Endothelial cell of umbilical vein (primary cell): ENCODE results near the gene SCAI. TPM values are rescaled to one million over a fixed set of nuclear protein-coding genes. Genes with fewer than 3 reads are reported as not detected.

Experiments used
- BruUV-seq: library from RNA; stranded (reverse); fragments of 400-500 nt; replicated peaks from 2 replicates; lab custom pipeline; 2021; lab: Mats Ljungman, UMichigan
- CTCF ChIA-PET: fragments of 300-600, 350-600 bp; sonication (Branson Sonifier 250); formaldehyde crosslinking; loops from one replicate; lab custom pipeline; 2021; ENCODE audit warnings: antibody characterized with exemption, inconsistent platforms; lab: Charles Lee
- POLR2A ChIA-PET: fragments of 300-600, 350-600 bp; sonication (Branson Sonifier 250); formaldehyde crosslinking; loops from one replicate; lab custom pipeline; 2021; ENCODE audit warnings: antibody characterized with exemption, inconsistent platforms; lab: Charles Lee
- DNase-seq: peaks from one replicate; pipeline ENCODE4 v3.0.0-alpha.2; 2011; ENCODE audit warnings: low read depth, low spot score
- FAIRE-seq: peaks from 2 replicates; lab custom pipeline; 2011; peaks lifted over from hg19 to GRCh38; lab: Jason Lieb, UNC
- H2AFZ ChIP-seq: 2 replicates; pipeline ENCODE4 v1.6.0; 2012; ENCODE audit warnings: low read depth, low read length, control low read depth, inconsistent platforms
- H3K27ac ChIP-seq: 2 replicates; pipeline ENCODE4 v1.5.1; 2011; ENCODE audit warnings: low read depth, mild to moderate bottlenecking, control low read depth, low read length, moderate library complexity; ENCODE audit not compliant: insufficient read depth
- H3K27me3 ChIP-seq, 2 experiments: 2 replicates each; pipeline versions ENCODE4 v1.6.0 to v1.6.1; 2011; ENCODE audit warnings: low read length in 2 of 2, mixed read lengths in 1 of 2; ENCODE audit not compliant: control insufficient read depth in 2 of 2, insufficient read depth in 2 of 2
- H3K36me3 ChIP-seq, 2 experiments: 2 replicates in 1 of 2; 3 replicates in 1 of 2; pipeline ENCODE4 v1.5.1; 2011; ENCODE audit warnings: low read length in 2 of 2, mild to moderate bottlenecking in 1 of 2, moderate library complexity in 1 of 2; ENCODE audit not compliant: control insufficient read depth in 2 of 2, insufficient read depth in 2 of 2; ENCODE audit errors: extremely low read depth in 1 of 2
- H3K4me1 ChIP-seq: 3 replicates; pipeline ENCODE4 v1.5.1; 2011; ENCODE audit warnings: mild to moderate bottlenecking, low read length; ENCODE audit not compliant: control insufficient read depth, insufficient read depth; ENCODE audit errors: extremely low read depth
- H3K4me2 ChIP-seq: 2 replicates; pipeline ENCODE4 v1.6.1; 2011; ENCODE audit warnings: low read length, control low read depth, mixed read lengths; ENCODE audit not compliant: insufficient read depth
- H3K4me3 ChIP-seq, 3 experiments: fragments of 200-600 bp in 1 of 3; sonication (generic), shearing (Covaris generic) in 1 of 3; replicated peaks in 1 of 3; 2 replicates each; pipeline ENCODE4 v1.5.1; 2011 to 2016; ENCODE audit warnings: control low read depth in 3 of 3, low read length in 3 of 3, mild to moderate bottlenecking in 2 of 3, inconsistent platforms in 1 of 3, low read depth in 1 of 3, moderate library complexity in 1 of 3; ENCODE audit not compliant: insufficient read depth in 1 of 3
- H3K79me2 ChIP-seq: 2 replicates; pipeline ENCODE4 v1.6.0; 2012; ENCODE audit warnings: low read length, inconsistent platforms; ENCODE audit not compliant: control insufficient read depth, insufficient read depth
- H3K9ac ChIP-seq: replicated peaks from 2 replicates; pipeline ENCODE3; 2011; ENCODE audit warnings: low read length, control low read depth; ENCODE audit not compliant: insufficient read depth; ENCODE audit errors: extremely low read depth
- H3K9me1 ChIP-seq: replicated peaks from 3 replicates; pipeline ENCODE4 v1.6.0; 2011; ENCODE audit warnings: mild to moderate bottlenecking, low read length; ENCODE audit not compliant: control insufficient read depth, insufficient read depth; ENCODE audit errors: extremely low read depth
- H3K9me3 ChIP-seq: replicated peaks from 2 replicates; pipeline ENCODE4 v1.5.1; 2012; ENCODE audit warnings: low read length, inconsistent platforms; ENCODE audit not compliant: control insufficient read depth, insufficient read depth
- H4K20me1 ChIP-seq: replicated peaks from 2 replicates; pipeline ENCODE3; 2011; ENCODE audit warnings: mild to moderate bottlenecking, low read length; ENCODE audit not compliant: control insufficient read depth, insufficient read depth; ENCODE audit errors: extremely low read depth
- CTCF ChIP-seq, 2 donors: IDR thresholded peaks; 1 replicate in 1 of 2; 2 replicates in 1 of 2; pipeline ENCODE4 v1.5.1; 2011; ENCODE audit warnings: low read length in 2 of 2, mild to moderate bottlenecking in 2 of 2, moderate library complexity in 2 of 2, control low read depth in 1 of 2, inconsistent platforms in 1 of 2, low read depth in 1 of 2; ENCODE audit not compliant: insufficient read depth in 1 of 2; ENCODE audit errors: extremely low read depth in 1 of 2
- EZH2 ChIP-seq: IDR thresholded peaks from 2 replicates; pipeline ENCODE4 v1.6.1; 2012; ENCODE audit warnings: borderline replicate concordance, low read depth, mild to moderate bottlenecking, moderate library complexity, low read length, inconsistent platforms; ENCODE audit not compliant: severe bottlenecking
- FOS ChIP-seq: IDR thresholded peaks from 2 replicates; pipeline ENCODE4 v1.6.1; 2011; ENCODE audit warnings: mild to moderate bottlenecking, low read length, moderate library complexity, borderline replicate concordance; ENCODE audit not compliant: insufficient read depth
- GATA2 ChIP-seq: IDR thresholded peaks from 2 replicates; pipeline ENCODE4 v1.7.0; 2011; ENCODE audit warnings: low read depth, mild to moderate bottlenecking, moderate library complexity, mixed read lengths, low read length; ENCODE audit not compliant: insufficient read length, insufficient read depth
- JUN ChIP-seq: IDR thresholded peaks from 2 replicates; pipeline ENCODE4 v1.6.1; 2011; ENCODE audit warnings: borderline replicate concordance, low read depth; ENCODE audit not compliant: insufficient read length, insufficient read depth
- MAX ChIP-seq: IDR thresholded peaks from 2 replicates; pipeline ENCODE4 v1.6.1; 2011; ENCODE audit not compliant: insufficient read depth, insufficient read length
- MYC ChIP-seq: IDR thresholded peaks from one replicate; pipeline ENCODE4 v1.6.1; 2011; ENCODE audit warnings: mild to moderate bottlenecking, low read depth, low read length
- POLR2A ChIP-seq: IDR thresholded peaks from 2 replicates; pipeline ENCODE4 v1.6.1; 2012; ENCODE audit warnings: low read depth, mild to moderate bottlenecking, control low read depth, low read length
- POLR2AphosphoS5 ChIP-seq: IDR thresholded peaks from 2 replicates; pipeline ENCODE4 v1.6.1; 2012; ENCODE audit warnings: low read depth, mild to moderate bottlenecking, control low read depth, low read length, moderate library complexity; ENCODE audit not compliant: insufficient read depth
- dilution Hi-C: fragments of 300-500 bp; cut with MboI; formaldehyde crosslinking; loops from one replicate; pipeline ENCODE4 v1.15.0; 2019; ENCODE audit warnings: low sequenced_read_pairs; ENCODE audit not compliant: extremely low pct_ligation_motif_present
- intact Hi-C: fragments of 100-400 bp; cut with micrococcal nuclease; formaldehyde crosslinking; loops from one replicate; pipeline ENCODE4 v1.10.0; 2022
- polyA plus RNA-seq, 4 experiments: library from polyadenylated mRNA; depleted of rRNA in 3 of 4; stranded (reverse) in 3 of 4; unstranded in 1 of 4; fragments of >200 nt; gene quantifications; 2 replicates each; pipeline versions ENCODE4 v1.2.1 to v1.2.3, GENCODE V29; 2011 to 2012; ENCODE audit warnings: missing spikeins in 1 of 4
- total RNA-seq: library from RNA; stranded (reverse); gene quantifications from 2 replicates; pipeline ENCODE4 v1.2.3, GENCODE V29; 2021

SCAI gene
- total and polyA plus RNA-seq, 2 donors (not counting 3 experiments of a cell fraction or from before 2014, with no cell fraction given), result 2.0 to 9.3 TPM

- intact Hi-C loops (no loop called here), dilution Hi-C loops (no loop called here)
- no TSS peak for BruUV-seq
- Histone ChIP-seq H3K9me1 (no peaks in the 10 kb centered on the region), H4K20me1 (no peaks in the 10 kb centered on the region), H3K4me1 (no peaks in the 10 kb centered on the region), H3K9me3 (no peaks in the 10 kb centered on the region), H3K27me3 (no peaks in the 10 kb centered on the region), H3K36me3 (no peaks in the 10 kb centered on the region), H3K79me2 (no peaks in the 10 kb centered on the region), H3K9ac (no peak overlapping the region), H3K4me2 (no peak overlapping the region), H3K27ac (no peak overlapping the region), H2AFZ (no peak overlapping the region), H3K4me3 (no peak overlapping the region)
- DNase-seq (no peak), FAIRE-seq (no peak)
- TF ChIP-seq POLR2AphosphoS5, result no peak
- TF ChIP-seq POLR2A, result no peak
- no peak for TF ChIP-seq CTCF (IDR thresholded peaks at IDR 0.05; ENCODE audit: extremely low read depth in 1 of 2, insufficient read depth in 1 of 2, low read depth in 1 of 2, low read length in 2 of 2)
- TF ChIP-seq JUN, result no peak
- no peak for TF ChIP-seq FOS
- TF ChIP-seq EZH2, result no peak
- TF ChIP-seq GATA2, result no peak
- no peak for TF ChIP-seq MYC
- TF ChIP-seq MAX, result no peak
- POLR2A ChIA-PET, result no interaction called here
- CTCF ChIA-PET, result no interaction called here
Measured at GRCh38 chr9:125137200-125137599, 6.1 kb downstream of the SCAI start.
